Measurements from ENCODE around the gene RHOT2. TPM values are rescaled to one million over a fixed set of nuclear protein-coding genes. Genes with fewer than 3 reads are reported as not detected.
"Not testable (repeated sequence)": the region's sequence is repeated elsewhere in the genome, so short reads cannot be mapped to it uniquely, and the experiment has no call there.

Gene RHOT2
- total RNA-seq, 4 donors from 2014 or later: 36.1 to 86.7 (median 58.7) TPM

GRCh38 chr16:710500-711075, 42.7 kb downstream of the RHOT2 start:
- no peak overlapping the region for H3K4me3 ChIP-seq (ENCODE audit: low read depth, poor library complexity, severe bottlenecking)
- intact Hi-C loops (cut with DNase I; ENCODE audit: low total_unique reads): loop anchor here (5.0 to 10.0 kb wide), 2 partner anchors 72 to 384 kb away; partner anchors contain the start of gene C1QTNF8
- 17 to 50% methylated on average over 7 to 14 of the region's 21 CpGs for whole genome bisulfite sequencing, 2 donors
- TF ChIP-seq POLR2A (IDR thresholded peaks at IDR 0.05): no peak
- TF ChIP-seq CTCF (IDR thresholded peaks at IDR 0.05): no peak
- DNase-seq (ENCODE audit: low spot score in 2 of 2): no peak

- TF ChIP-seq CTCF (IDR thresholded peaks at IDR 0.05): no peak
- no peak for TF ChIP-seq POLR2A (IDR thresholded peaks at IDR 0.05)
- WGBS, 2 donors: 55 to 61% methylated on average over 9 to 12 of the region's 12 CpGs
- no peak overlapping the region for H3K4me3 ChIP-seq (ENCODE audit: low read depth, poor library complexity, severe bottlenecking)
- DNase-seq (ENCODE audit: low spot score in 2 of 2): no peak
- intact Hi-C loops (cut with DNase I; ENCODE audit: low total_unique reads): loop anchor here (5.0 to 10.0 kb wide), 2 partner anchors 71 to 384 kb away; partner anchors contain the start of gene C1QTNF8
Measured at GRCh38 chr16:711084-711483, 43.2 kb downstream of the RHOT2 start.

GRCh38 chr16:711548-712320, 43.8 kb downstream of the RHOT2 start:
- no peak overlapping the region for H3K4me3 ChIP-seq (ENCODE audit: low read depth, poor library complexity, severe bottlenecking)
- peak in 1 of 2 donors; percentile 95 for DNase-seq (ENCODE audit: low spot score in 2 of 2)
- 8 to 13% methylated on average over 24 to 25 of the region's 25 CpGs for WGBS, 2 donors
- TF ChIP-seq CTCF (IDR thresholded peaks at IDR 0.05) (peak in 1 of 3 donors; percentile 35), POLR2A (IDR thresholded peaks at IDR 0.05) (no peak)
- intact Hi-C loops (cut with DNase I; ENCODE audit: low total_unique reads): loop anchor here (5.0 to 10.0 kb wide), 2 partner anchors 71 to 383 kb away; partner anchors contain the start of gene C1QTNF8

GRCh38 chr16:712740-713250, 44.9 kb downstream of the RHOT2 start:
- not testable (repeated sequence) for H3K4me3 ChIP-seq (ENCODE audit: low read depth, poor library complexity, severe bottlenecking); DNase-seq (ENCODE audit: low spot score in 2 of 2)
- 20 to 33% methylated on average over 10 to 13 of the region's 13 CpGs for WGBS, 2 donors
- intact Hi-C loops (cut with DNase I; ENCODE audit: low total_unique reads): loop anchor here (5.0 to 10.0 kb wide), 2 partner anchors 70 to 382 kb away; partner anchors contain the start of gene C1QTNF8

- H3K4me3 ChIP-seq (ENCODE audit: low read depth, poor library complexity, severe bottlenecking): no peak overlapping the region
- no peak for DNase-seq (ENCODE audit: low spot score in 2 of 2)
- intact Hi-C loops (cut with DNase I; ENCODE audit: low total_unique reads): loop anchor here (5.0 to 10.0 kb wide), 2 partner anchors 68 to 381 kb away; partner anchors contain the start of gene C1QTNF8
- 48 to 59% methylated on average over 9 to 11 of the region's 11 CpGs for WGBS, 2 donors
- TF ChIP-seq POLR2A (IDR thresholded peaks at IDR 0.05): no peak
- TF ChIP-seq CTCF (IDR thresholded peaks at IDR 0.05): no peak
Measured at GRCh38 chr16:714079-714478, 46.1 kb downstream of the RHOT2 start.

Data from lower leg skin (tissue), 4 donors.